Measurements from ENCODE around the gene GALNT2.

DNA sequence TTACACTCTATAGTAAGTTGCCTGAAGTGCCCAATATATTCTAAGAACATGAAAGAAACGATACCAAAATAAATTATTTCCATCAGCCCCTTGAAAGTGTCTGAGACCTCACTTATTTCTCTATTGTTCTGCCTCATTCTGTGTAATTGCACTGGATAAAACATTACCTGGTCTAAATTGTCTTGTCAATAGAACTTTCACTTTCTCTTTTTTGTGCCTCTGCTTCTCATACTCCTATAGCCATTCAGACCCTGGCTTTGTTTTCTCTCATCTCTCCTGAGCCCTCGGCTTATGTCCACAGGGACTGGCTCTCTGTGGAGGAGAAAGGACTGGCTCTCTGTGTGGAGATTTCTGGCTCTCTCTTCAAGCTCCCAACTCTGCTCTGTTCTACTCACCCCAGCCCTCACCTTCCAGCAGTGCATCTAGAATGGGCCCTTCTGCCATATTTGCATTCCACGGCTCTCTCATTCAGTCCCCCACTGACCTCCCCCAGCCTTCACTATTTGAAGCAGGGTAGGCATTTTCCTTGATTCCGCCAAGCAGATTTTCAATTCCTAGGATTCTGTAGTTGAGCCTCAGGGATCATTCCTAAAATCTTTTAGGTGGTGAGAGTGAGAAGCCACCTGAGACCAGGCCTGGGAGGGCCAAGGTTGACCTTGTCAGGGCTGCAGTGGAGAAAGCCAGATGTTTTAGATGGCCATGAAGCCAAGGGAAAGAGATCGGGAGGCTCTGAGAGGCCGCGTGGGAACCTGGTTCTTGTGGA, 15.9 kb upstream of the GALNT2 start:
- TF ChIP-seq FOXA1 (IDR thresholded peaks at IDR 0.05) = no peak
- no peak for TF ChIP-seq RAD21 (IDR thresholded peaks at IDR 0.05)
- TF ChIP-seq, protein P1, sequence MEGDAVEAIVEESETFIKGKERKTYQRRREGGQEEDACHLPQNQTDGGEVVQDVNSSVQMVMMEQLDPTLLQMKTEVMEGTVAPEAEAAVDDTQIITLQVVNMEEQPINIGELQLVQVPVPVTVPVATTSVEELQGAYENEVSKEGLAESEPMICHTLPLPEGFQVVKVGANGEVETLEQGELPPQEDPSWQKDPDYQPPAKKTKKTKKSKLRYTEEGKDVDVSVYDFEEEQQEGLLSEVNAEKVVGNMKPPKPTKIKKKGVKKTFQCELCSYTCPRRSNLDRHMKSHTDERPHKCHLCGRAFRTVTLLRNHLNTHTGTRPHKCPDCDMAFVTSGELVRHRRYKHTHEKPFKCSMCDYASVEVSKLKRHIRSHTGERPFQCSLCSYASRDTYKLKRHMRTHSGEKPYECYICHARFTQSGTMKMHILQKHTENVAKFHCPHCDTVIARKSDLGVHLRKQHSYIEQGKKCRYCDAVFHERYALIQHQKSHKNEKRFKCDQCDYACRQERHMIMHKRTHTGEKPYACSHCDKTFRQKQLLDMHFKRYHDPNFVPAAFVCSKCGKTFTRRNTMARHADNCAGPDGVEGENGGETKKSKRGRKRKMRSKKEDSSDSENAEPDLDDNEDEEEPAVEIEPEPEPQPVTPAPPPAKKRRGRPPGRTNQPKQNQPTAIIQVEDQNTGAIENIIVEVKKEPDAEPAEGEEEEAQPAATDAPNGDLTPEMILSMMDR (IDR thresholded peaks at IDR 0.05; ENCODE audit: low read depth, low read length, missing input control) = no peak
- TF ChIP-seq, protein P2, sequence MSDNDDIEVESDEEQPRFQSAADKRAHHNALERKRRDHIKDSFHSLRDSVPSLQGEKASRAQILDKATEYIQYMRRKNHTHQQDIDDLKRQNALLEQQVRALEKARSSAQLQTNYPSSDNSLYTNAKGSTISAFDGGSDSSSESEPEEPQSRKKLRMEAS (IDR thresholded peaks at IDR 0.05) = no peak
- TF ChIP-seq JUND (IDR thresholded peaks at IDR 0.05) = no peak
- no peak for TF ChIP-seq GABPA (IDR thresholded peaks at IDR 0.05 in 1 of 2, conservative IDR thresholded peaks at IDR 0.05 in 1 of 2)
- TF ChIP-seq, protein P3, sequence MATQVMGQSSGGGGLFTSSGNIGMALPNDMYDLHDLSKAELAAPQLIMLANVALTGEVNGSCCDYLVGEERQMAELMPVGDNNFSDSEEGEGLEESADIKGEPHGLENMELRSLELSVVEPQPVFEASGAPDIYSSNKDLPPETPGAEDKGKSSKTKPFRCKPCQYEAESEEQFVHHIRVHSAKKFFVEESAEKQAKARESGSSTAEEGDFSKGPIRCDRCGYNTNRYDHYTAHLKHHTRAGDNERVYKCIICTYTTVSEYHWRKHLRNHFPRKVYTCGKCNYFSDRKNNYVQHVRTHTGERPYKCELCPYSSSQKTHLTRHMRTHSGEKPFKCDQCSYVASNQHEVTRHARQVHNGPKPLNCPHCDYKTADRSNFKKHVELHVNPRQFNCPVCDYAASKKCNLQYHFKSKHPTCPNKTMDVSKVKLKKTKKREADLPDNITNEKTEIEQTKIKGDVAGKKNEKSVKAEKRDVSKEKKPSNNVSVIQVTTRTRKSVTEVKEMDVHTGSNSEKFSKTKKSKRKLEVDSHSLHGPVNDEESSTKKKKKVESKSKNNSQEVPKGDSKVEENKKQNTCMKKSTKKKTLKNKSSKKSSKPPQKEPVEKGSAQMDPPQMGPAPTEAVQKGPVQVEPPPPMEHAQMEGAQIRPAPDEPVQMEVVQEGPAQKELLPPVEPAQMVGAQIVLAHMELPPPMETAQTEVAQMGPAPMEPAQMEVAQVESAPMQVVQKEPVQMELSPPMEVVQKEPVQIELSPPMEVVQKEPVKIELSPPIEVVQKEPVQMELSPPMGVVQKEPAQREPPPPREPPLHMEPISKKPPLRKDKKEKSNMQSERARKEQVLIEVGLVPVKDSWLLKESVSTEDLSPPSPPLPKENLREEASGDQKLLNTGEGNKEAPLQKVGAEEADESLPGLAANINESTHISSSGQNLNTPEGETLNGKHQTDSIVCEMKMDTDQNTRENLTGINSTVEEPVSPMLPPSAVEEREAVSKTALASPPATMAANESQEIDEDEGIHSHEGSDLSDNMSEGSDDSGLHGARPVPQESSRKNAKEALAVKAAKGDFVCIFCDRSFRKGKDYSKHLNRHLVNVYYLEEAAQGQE (IDR thresholded peaks at IDR 0.05) = no peak
- TF ChIP-seq YY1 (IDR thresholded peaks at IDR 0.05) = no peak
- TF ChIP-seq, protein P4, sequence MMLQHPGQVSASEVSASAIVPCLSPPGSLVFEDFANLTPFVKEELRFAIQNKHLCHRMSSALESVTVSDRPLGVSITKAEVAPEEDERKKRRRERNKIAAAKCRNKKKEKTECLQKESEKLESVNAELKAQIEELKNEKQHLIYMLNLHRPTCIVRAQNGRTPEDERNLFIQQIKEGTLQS (IDR thresholded peaks at IDR 0.05) = no peak
